Peyer's patch (tissue), 4 donors: ENCODE results near the gene SEC22A.

ENCODE experiments used
- POLR2A ChIP-seq, 2 donors: fragments of 450-650 bp; IDR thresholded peaks; one replicate each; pipeline ENCODE4 v1.5.1; 2017; ENCODE audit warnings: antibody characterized with exemption in 2 of 2, mild to moderate bottlenecking in 2 of 2, moderate library complexity in 2 of 2
- TF ChIP-seq, protein P1 (sequence below), 6 experiments: fragments of 450-650 bp in 4 of 6; fragments of 200-600 bp in 2 of 6; sonication (generic) in 1 of 6; IDR thresholded peaks; one replicate each; pipeline ENCODE4 v1.5.1; 2017 to 2019; ENCODE audit warnings: antibody characterized with exemption in 6 of 6, mild to moderate bottlenecking in 3 of 6, moderate library complexity in 1 of 6

DNA sequence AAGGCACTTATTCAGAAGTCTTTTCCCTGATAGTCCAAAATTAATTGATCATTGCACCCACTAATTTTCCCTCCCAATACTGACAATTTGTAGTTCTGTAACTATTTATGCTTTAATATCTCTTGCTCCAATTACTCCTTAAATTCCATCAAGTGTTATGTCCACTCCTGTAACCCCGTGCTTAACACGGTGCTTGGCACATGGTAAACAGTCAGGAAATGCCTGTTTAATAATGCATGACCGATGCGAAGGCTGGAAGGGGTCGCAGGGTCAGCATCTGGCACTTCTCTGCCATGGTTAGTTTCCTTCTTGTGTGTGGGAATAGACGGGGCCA is 553 bp upstream of the SEC22A start:
- TF ChIP-seq, protein P1, sequence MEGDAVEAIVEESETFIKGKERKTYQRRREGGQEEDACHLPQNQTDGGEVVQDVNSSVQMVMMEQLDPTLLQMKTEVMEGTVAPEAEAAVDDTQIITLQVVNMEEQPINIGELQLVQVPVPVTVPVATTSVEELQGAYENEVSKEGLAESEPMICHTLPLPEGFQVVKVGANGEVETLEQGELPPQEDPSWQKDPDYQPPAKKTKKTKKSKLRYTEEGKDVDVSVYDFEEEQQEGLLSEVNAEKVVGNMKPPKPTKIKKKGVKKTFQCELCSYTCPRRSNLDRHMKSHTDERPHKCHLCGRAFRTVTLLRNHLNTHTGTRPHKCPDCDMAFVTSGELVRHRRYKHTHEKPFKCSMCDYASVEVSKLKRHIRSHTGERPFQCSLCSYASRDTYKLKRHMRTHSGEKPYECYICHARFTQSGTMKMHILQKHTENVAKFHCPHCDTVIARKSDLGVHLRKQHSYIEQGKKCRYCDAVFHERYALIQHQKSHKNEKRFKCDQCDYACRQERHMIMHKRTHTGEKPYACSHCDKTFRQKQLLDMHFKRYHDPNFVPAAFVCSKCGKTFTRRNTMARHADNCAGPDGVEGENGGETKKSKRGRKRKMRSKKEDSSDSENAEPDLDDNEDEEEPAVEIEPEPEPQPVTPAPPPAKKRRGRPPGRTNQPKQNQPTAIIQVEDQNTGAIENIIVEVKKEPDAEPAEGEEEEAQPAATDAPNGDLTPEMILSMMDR (IDR thresholded peaks at IDR 0.05), result no peak
- TF ChIP-seq POLR2A (IDR thresholded peaks at IDR 0.05), result no peak
